ENCODE data around the gene PREPL. TPM values are rescaled to one million over a fixed set of nuclear protein-coding genes. Genes with fewer than 3 reads are reported as not detected.
A peak's percentile ranks its signal among the peaks of the same experiment; 100 is the strongest.

The PREPL gene
- total and polyA plus RNA-seq, 2 of the 13 experiments (the other 11 are each of a cell fraction or from before 2014, with no cell fraction given), result 19.7 to 34.3 TPM

DNA sequence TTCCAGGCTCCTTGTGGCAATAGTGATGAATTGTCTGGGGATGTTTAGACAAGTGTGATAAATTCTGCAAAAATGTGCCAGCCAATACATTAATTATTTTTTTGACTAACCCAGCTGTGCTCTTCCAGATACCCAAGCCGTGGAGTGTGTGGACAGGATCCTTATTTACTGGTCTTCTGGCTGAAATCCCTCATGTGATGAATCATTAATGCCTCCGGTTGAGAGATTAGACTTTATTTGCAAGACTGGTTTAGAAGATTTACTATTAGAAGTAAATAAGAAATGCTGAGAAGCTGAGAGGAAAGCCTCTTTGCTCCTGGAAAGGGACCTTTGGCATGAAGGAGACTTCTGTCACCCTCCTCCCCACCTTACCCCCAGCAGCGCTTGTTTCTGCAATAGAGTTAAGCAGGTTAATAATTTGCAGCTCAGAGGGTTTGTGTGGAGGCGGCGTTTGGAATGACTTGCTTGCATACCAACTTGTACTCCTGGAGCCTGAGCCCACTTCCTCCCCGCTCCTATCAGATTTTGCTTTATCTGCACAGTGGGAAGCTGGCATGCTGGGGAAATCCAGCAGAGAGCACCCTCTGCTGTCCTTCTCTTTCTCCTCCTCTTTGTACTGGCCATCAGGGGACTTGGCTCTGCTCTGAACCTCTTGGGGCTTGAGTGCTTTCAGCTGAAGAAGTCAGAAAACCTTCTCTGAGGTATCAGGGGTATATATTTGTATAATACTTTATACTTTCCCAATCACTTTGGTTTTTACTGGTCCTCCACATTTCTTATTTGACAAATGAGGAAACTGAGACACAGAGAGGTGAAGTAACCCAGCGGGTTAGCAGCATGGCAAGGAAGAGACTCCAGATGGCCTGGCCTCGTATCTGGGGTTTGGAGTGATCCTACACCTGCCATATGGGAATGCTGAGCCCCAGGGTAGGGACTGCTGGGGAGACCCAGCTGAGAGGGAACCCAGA, 69.7 kb downstream of the PREPL start (continued):
- TF ChIP-seq, protein P1, sequence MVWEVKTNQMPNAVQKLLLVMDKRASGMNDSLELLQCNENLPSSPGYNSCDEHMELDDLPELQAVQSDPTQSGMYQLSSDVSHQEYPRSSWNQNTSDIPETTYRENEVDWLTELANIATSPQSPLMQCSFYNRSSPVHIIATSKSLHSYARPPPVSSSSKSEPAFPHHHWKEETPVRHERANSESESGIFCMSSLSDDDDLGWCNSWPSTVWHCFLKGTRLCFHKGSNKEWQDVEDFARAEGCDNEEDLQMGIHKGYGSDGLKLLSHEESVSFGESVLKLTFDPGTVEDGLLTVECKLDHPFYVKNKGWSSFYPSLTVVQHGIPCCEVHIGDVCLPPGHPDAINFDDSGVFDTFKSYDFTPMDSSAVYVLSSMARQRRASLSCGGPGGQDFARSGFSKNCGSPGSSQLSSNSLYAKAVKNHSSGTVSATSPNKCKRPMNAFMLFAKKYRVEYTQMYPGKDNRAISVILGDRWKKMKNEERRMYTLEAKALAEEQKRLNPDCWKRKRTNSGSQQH (CRISPR knock-in tag; IDR thresholded peaks at IDR 0.05; ENCODE audit: low read depth), result 0 out of 2 replicates have a peak, but pooled peaks have one; percentile 33
- TF ChIP-seq, protein P2, sequence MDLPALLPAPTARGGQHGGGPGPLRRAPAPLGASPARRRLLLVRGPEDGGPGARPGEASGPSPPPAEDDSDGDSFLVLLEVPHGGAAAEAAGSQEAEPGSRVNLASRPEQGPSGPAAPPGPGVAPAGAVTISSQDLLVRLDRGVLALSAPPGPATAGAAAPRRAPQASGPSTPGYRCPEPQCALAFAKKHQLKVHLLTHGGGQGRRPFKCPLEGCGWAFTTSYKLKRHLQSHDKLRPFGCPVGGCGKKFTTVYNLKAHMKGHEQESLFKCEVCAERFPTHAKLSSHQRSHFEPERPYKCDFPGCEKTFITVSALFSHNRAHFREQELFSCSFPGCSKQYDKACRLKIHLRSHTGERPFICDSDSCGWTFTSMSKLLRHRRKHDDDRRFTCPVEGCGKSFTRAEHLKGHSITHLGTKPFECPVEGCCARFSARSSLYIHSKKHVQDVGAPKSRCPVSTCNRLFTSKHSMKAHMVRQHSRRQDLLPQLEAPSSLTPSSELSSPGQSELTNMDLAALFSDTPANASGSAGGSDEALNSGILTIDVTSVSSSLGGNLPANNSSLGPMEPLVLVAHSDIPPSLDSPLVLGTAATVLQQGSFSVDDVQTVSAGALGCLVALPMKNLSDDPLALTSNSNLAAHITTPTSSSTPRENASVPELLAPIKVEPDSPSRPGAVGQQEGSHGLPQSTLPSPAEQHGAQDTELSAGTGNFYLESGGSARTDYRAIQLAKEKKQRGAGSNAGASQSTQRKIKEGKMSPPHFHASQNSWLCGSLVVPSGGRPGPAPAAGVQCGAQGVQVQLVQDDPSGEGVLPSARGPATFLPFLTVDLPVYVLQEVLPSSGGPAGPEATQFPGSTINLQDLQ (CRISPR knock-in tag; IDR thresholded peaks at IDR 0.05), result 0 out of 2 replicates have a peak, but pooled peaks have one; percentile 36
- TF ChIP-seq HNRNPLL (IDR thresholded peaks at IDR 0.05; ENCODE audit: low read depth, low read length, poor library complexity, severe bottlenecking), result no peak
- TF ChIP-seq XRCC5 (optimal IDR thresholded peaks at IDR 0.05; ENCODE audit: low read length), result peak; percentile 93
- TF ChIP-seq ARID4A (CRISPR knock-in tag; IDR thresholded peaks at IDR 0.05; ENCODE audit: borderline replicate concordance), result peak; percentile 39; the same call in 1 of the 2 replicates
- TF ChIP-seq ZNF205 (CRISPR knock-in tag; IDR thresholded peaks at IDR 0.05), result 0 out of 2 replicates have a peak, but pooled peaks have one; percentile 68
- no peak for TF ChIP-seq FLYWCH1 (CRISPR knock-in tag; IDR thresholded peaks at IDR 0.05)
- no peak for TF ChIP-seq TCF12 (IDR thresholded peaks at IDR 0.05)
- TF ChIP-seq TCF12 (CRISPR knock-in tag; IDR thresholded peaks at IDR 0.05), result no peak
- no peak for TF ChIP-seq ZNF652 (CRISPR knock-in tag; IDR thresholded peaks at IDR 0.05; ENCODE audit: borderline replicate concordance, low read depth)
- TF ChIP-seq ZNF3 (CRISPR knock-in tag; IDR thresholded peaks at IDR 0.05), result no peak
- TF ChIP-seq MEIS2 (CRISPR knock-in tag; IDR thresholded peaks at IDR 0.05), result 0 out of 2 replicates have a peak, but pooled peaks have one; percentile 14
- TF ChIP-seq, protein P3, sequence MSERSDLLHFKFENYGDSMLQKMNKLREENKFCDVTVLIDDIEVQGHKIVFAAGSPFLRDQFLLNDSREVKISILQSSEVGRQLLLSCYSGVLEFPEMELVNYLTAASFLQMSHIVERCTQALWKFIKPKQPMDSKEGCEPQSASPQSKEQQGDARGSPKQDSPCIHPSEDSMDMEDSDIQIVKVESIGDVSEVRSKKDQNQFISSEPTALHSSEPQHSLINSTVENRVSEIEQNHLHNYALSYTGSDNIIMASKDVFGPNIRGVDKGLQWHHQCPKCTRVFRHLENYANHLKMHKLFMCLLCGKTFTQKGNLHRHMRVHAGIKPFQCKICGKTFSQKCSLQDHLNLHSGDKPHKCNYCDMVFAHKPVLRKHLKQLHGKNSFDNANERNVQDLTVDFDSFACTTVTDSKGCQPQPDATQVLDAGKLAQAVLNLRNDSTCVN (CRISPR knock-in tag; IDR thresholded peaks at IDR 0.05; ENCODE audit: borderline replicate concordance), result no peak
- peak; percentile 40; the same call in 1 of the 2 replicates for TF ChIP-seq RORA (CRISPR knock-in tag; IDR thresholded peaks at IDR 0.05)
- TF ChIP-seq ZNF276 (CRISPR knock-in tag; IDR thresholded peaks at IDR 0.05; ENCODE audit: low read depth), result no peak
- TF ChIP-seq HOXA5 (CRISPR knock-in tag; IDR thresholded peaks at IDR 0.05), result peak; percentile 66; the same call in 1 of the 2 replicates
- TF ChIP-seq GATAD2A (CRISPR knock-in tag; IDR thresholded peaks at IDR 0.05), result peak; percentile 85
